ENCODE measurements around the gene TSPO2. TPM values are rescaled to one million over a fixed set of nuclear protein-coding genes. Genes with fewer than 3 reads are reported as not detected.

TSPO2 gene
- total and polyA plus RNA-seq, 9 of the 15 experiments (the other 6 are each of a cell fraction or from before 2014, with no cell fraction given): not detected

- BruUV-seq (replicated peaks): no TSS peak
- 1% methylated on average over 32 of the region's 37 CpGs for WGBS (ENCODE audit: insufficient coverage, low coverage, missing lambda C conversion rate)
- no peaks in the 10 kb centered on the region for H3K27me3 ChIP-seq (ENCODE audit: control insufficient read depth in 2 of 2, insufficient read depth in 2 of 2, low read length in 2 of 2)
- H3K79me2 ChIP-seq (ENCODE audit: control insufficient read depth, insufficient read depth, low read length): peaks cover 64% of the 10 kb centered on the region
- H3K36me3 ChIP-seq (ENCODE audit: control insufficient read depth, insufficient read depth, low read length): peaks cover 36% of the 10 kb centered on the region; the same call in 2 of the 3 replicates
- H3K4me3 ChIP-seq: peak within 1 kb of the TSS; percentile 83
- H3K9me1 ChIP-seq (ENCODE audit: control insufficient read depth, insufficient read depth, low read length): no peaks in the 10 kb centered on the region
- peak; percentile 84 for ATAC-seq
- H3K9me3 ChIP-seq (replicated peaks; ENCODE audit: control insufficient read depth, insufficient read depth, low read depth, low read length): no peaks in the 10 kb centered on the region
- H3K27ac ChIP-seq (ENCODE audit: extremely low read depth, low read depth, low read length): peak within 1 kb of the TSS; percentile 94
- DNase-seq (ENCODE audit: extremely low read depth in 1 of 4, low spot score in 3 of 4): peak in 3 of 4 experiments; percentile 91 to 98 (median 93)
- no peaks in the 10 kb centered on the region for H4K20me1 ChIP-seq (replicated peaks; ENCODE audit: control insufficient read depth, insufficient read depth, low read length)
- ChIA-PET CTCF (ENCODE audit: low intra/inter-chr PET ratio) (interaction anchor here (0.7 kb wide), 1 partner anchor 1777 kb away, joined by 3 read pairs; no protein-coding TSS in a partner anchor), POLR2A (interaction anchor here (0.6 to 1.2 kb wide), 6 partner anchors 9 to 1740 kb away, joined by 3 to 5 read pairs (median 3); no protein-coding TSS in a partner anchor)
- intact Hi-C loops (cut with micrococcal nuclease): loop anchor here (5.0 kb wide), 2 partner anchors 76 to 244 kb away; no protein-coding TSS in a partner anchor
- in situ Hi-C loops (cut with MboI): no loop called here
- peak within 1 kb of the TSS; percentile 99 for H3K4me2 ChIP-seq (ENCODE audit: insufficient read depth, low read length)
- no peak for FAIRE-seq
- peak within 1 kb of the TSS; percentile 88 for H2AFZ ChIP-seq (ENCODE audit: low read depth, low read length)
- peak within 1 kb of the TSS; percentile 96 to 97 for H3K9ac ChIP-seq (ENCODE audit: insufficient read depth in 1 of 2, low read depth in 2 of 2, low read length in 2 of 2)
- H3K4me1 ChIP-seq (replicated peaks in 1 of 2; ENCODE audit: control insufficient read depth in 2 of 2, insufficient read depth in 2 of 2, low read length in 2 of 2): peaks cover 9 to 21% of the 10 kb centered on the region in 2 experiments
- TF ChIP-seq HMGN3 (IDR thresholded peaks at IDR 0.05; ENCODE audit: borderline replicate concordance, extremely low read depth, insufficient read length, low read depth, low read length) (peak; percentile 49), ZBTB43 (CRISPR knock-in tag; IDR thresholded peaks at IDR 0.05) (no peak), AFF1 (IDR thresholded peaks at IDR 0.05; ENCODE audit: low read depth in 1 of 2, partially characterized antibody in 2 of 2) (no peak), BCL6 (CRISPR knock-in tag; IDR thresholded peaks at IDR 0.05) (no peak), FOXJ2 (tag; IDR thresholded peaks at IDR 0.05) (0 out of 2 replicates have a peak, but pooled peaks have one; percentile 2), DDX20 (tag; IDR thresholded peaks at IDR 0.05; ENCODE audit: low read depth) (no peak), HNRNPL (IDR thresholded peaks at IDR 0.05; ENCODE audit: low read depth, low read length) (no peak), ZNF449 (CRISPR knock-in tag; IDR thresholded peaks at IDR 0.05) (peak; percentile 43; the same call in 1 of the 2 replicates), CC2D1A (IDR thresholded peaks at IDR 0.05) (peak; percentile 96), RCOR1 (IDR thresholded peaks at IDR 0.05; ENCODE audit: borderline replicate concordance in 1 of 2, low read depth in 2 of 2, low read length in 2 of 2) (peak in 1 of 2 experiments; percentile 63; a peak in 2 of 4 replicates), SAFB2 (IDR thresholded peaks at IDR 0.05; ENCODE audit: borderline replicate concordance, low read depth, low read length, severe bottlenecking) (no peak), ZNF766 (CRISPR knock-in tag; conservative IDR thresholded peaks at IDR 0.05) (no peak; the same call in none of the 2 replicates)
- TF ChIP-seq, protein P1, sequence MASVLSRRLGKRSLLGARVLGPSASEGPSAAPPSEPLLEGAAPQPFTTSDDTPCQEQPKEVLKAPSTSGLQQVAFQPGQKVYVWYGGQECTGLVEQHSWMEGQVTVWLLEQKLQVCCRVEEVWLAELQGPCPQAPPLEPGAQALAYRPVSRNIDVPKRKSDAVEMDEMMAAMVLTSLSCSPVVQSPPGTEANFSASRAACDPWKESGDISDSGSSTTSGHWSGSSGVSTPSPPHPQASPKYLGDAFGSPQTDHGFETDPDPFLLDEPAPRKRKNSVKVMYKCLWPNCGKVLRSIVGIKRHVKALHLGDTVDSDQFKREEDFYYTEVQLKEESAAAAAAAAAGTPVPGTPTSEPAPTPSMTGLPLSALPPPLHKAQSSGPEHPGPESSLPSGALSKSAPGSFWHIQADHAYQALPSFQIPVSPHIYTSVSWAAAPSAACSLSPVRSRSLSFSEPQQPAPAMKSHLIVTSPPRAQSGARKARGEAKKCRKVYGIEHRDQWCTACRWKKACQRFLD (CRISPR knock-in tag; IDR thresholded peaks at IDR 0.05): peak; percentile 89
These were observed 30.6 kb downstream of the TSPO2 start, which contains the start of gene NFYA for GRCh38 chr6:41072836-41073202. NFYA (plus strand) TSS chr6:41072974; CDS start chr6:41079090, 6,116 bp downstream.

All from K562 (cell line).